GM23338 (cell line): ENCODE measurements around the gene WNT11.

ENCODE experiments used
- CTCF ChIP-seq, 2 experiments: fragments of 200-600 bp in 1 of 2; sonication (generic) in 1 of 2; conservative IDR thresholded peaks; 2 replicates each; pipeline versions ENCODE4 v1.5.1 to v1.6.1; 2016 to 2017; ENCODE audit warnings: antibody characterized with exemption in 2 of 2, low read depth in 2 of 2, mild to moderate bottlenecking in 2 of 2, moderate library complexity in 1 of 2
- ETS1 ChIP-seq: IDR thresholded peaks from 2 replicates; pipeline ENCODE4 v1.6.1; 2016; ENCODE audit warnings: antibody characterized with exemption
- EZH2 ChIP-seq: fragments of 200-600 bp; sonication (generic); IDR thresholded peaks from one replicate; pipeline ENCODE4 v1.8.0; 2017; ENCODE audit warnings: antibody characterized with exemption, mild to moderate bottlenecking, low read depth; ENCODE audit not compliant: unreplicated experiment
- EZH2phosphoT487 ChIP-seq: fragments of 200-600 bp; sonication (generic); IDR thresholded peaks from one replicate; pipeline ENCODE4 v1.8.1; 2018; ENCODE audit warnings: antibody characterized with exemption; ENCODE audit not compliant: unreplicated experiment
- NANOG ChIP-seq: IDR thresholded peaks from 2 replicates; pipeline ENCODE4 v1.6.1; 2016; ENCODE audit warnings: antibody characterized with exemption, borderline replicate concordance
- POLR2AphosphoS5 ChIP-seq: IDR thresholded peaks from 2 replicates; pipeline ENCODE4 v1.6.1; 2016; ENCODE audit warnings: antibody characterized with exemption, low read depth
- REST ChIP-seq: IDR thresholded peaks from one replicate; pipeline ENCODE4 v1.6.1; 2018; ENCODE audit warnings: antibody characterized with exemption; ENCODE audit not compliant: unreplicated experiment
- ZNF114 ChIP-seq: fragments of 250-450 bp; sonication (Bioruptor Pico); IDR thresholded peaks from 2 replicates; pipeline ENCODE4 v1.5.0; 2020; ENCODE audit warnings: mild to moderate bottlenecking, moderate library complexity
- ZNF462 ChIP-seq: fragments of 250-450 bp; sonication (Bioruptor Pico); IDR thresholded peaks from 2 replicates; pipeline ENCODE4 v1.5.0; 2020; ENCODE audit warnings: mild to moderate bottlenecking, moderate library complexity

GRCh38 chr11:76208438-76209374, 2.4 kb upstream of the WNT11 start:
- TF ChIP-seq CTCF (conservative IDR thresholded peaks at IDR 0.05; ENCODE audit: low read depth in 2 of 2): peak; percentile 77 to 83
- peak; percentile 81 for TF ChIP-seq EZH2phosphoT487
- no peak for TF ChIP-seq POLR2AphosphoS5
- TF ChIP-seq NANOG: no peak
- no peak for TF ChIP-seq REST
- TF ChIP-seq ZNF462 (CRISPR knock-in tag): no peak
- TF ChIP-seq EZH2: peak; percentile 78
- no peak for TF ChIP-seq ZNF114 (CRISPR knock-in tag)
- no peak for TF ChIP-seq ETS1
